Fibroblast of skin of left quadriceps (primary cell): Measurements from ENCODE around the gene XIRP1.

Experiments
- DNase-seq, 2 experiments: peaks; one replicate each; pipeline ENCODE4 v3.0.0-alpha.2; 2013; ENCODE audit warnings: low read depth in 2 of 2

Gene XIRP1

GRCh38 chr3:39144748-39145380, 47.5 kb downstream of the XIRP1 start:
- DNase-seq = no peak

DNA sequence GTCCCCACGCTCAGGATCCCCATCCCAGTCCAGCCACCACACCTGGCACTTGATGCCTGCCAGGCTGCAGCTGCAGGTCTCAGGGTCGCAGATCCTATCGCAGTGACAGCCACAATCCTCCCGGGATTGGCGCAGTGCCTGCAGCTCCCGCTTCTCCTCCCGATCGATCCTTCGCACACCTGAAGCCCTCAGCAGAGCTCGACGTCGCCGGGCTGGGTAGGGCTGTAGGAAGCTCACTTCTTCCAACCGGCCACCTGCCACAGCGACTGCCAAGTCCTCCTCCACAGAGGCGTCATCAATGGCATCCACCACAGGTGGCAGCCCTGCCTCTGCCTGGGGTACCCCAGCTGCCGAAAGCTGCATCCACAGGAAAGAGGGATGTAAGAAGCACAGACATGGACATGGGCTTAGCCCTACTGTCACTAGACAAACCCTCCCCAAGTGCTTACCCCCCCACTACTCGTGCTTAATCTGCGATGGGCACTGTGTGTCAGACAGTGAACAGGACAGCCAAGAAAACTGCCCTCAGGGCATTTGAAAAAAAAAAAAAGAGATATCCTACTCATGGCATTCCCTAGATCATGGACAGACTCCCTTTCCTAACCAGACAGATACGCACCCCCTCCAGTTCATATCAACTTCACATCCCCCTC, 48.2 kb downstream of the XIRP1 start:
- DNase-seq = no peak

DNA sequence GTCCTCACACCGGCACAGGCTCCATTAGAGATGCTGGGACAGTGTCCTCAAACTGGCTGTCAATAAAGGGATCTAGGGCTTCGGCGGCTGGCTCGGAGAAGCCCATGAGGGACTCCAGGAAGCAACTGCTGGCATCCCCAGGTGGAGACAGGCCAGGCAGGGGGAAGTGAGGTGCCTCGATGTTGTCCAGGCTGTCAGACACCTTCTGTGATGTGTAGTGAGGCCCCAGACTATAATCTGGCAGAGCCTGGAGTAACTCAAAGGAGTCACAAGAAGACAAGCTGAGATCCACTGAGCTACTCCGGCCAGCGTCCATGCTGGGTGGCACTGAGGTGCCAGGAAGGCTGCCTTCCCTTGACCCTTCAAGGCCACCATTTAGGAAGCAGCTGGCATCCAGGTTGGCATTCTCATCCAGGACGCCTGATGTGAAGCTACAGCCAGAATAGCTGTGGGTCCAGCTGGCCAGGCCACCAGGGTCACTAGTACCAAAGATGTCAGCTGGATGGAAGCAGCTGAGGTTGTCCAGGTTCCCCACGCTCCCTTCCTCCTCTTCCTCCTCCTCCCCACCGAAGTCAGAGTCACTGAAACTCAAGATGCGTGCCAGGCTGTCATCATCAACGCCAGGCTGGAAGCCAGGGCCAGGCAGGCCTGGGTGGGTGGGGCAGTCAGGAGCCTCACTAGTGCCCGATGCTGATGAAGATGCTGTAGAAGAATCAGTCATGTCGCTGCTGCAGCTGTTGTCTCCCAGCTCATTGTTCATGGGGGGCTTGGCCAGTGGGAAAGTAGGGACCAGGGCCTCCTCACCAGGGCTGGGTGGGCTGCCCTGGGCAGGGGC, 49.1 kb downstream of the XIRP1 start:
- no peak for DNase-seq

GRCh38 chr3:39142067-39142466, 50.3 kb downstream of the XIRP1 start:
- no peak for DNase-seq

- no peak for DNase-seq
Measured at GRCh38 chr3:39141171-39141995, 51.0 kb downstream of the XIRP1 start.

DNA sequence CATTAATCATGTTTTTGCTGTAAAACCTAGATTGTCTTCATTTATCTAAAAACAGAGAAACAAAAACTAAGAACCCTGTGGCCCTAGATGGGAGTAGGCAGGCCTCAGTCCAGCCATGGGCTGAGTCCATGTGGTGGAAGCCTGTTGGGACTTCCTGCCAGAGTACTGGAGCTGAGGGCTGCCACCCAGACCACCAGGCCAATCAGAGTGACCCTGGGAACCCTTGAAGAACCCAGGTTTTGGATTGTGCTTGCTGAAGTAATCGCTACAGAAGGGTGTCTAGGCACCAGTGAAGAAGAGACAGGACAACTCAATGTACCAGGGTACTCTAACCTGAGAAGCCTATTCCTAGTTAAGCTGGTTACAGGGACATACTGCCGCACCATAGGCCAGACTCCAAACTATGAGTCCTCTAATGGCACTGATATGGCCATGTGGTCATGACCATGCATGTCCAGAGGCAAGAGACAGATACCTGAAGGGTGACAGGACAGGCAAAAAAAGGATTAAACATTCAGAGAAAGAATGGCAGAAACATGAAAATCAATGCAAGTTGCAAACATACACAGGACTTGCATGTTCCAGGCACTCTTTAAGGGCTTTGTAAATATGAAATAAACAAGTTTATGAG, 51.9 kb downstream of the XIRP1 start:
- DNase-seq = no peak

- DNase-seq = no peak
Measured at GRCh38 chr3:39139442-39139841, 53.0 kb downstream of the XIRP1 start.

- DNase-seq = no peak
Measured at GRCh38 chr3:39138804-39139415, 53.5 kb downstream of the XIRP1 start.

- DNase-seq = no peak
Measured at GRCh38 chr3:39137991-39138803, 54.2 kb downstream of the XIRP1 start.

DNA sequence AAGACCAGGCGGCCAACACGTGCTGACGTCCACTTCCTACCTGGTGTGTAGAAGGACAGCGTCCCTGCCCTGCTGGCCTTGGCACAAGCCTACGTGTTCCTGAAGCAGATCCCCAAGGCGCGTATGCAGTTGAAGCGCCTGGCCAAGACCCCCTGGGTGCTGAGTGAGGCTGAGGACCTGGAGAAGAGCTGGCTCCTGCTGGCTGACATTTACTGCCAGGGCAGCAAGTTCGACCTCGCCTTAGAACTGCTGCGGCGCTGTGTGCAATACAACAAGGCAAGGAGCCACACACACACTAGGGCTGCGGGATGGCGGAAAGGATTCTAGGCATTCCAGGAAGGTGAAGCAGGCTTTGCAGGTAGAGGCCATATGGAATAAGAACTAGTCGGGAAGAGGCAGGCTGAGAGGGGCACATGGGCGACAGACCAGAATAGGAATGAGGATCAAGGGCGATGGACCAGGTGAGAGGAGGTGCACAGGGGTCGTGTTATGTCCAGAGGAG, 54.9 kb downstream of the XIRP1 start:
- no peak for DNase-seq

DNA sequence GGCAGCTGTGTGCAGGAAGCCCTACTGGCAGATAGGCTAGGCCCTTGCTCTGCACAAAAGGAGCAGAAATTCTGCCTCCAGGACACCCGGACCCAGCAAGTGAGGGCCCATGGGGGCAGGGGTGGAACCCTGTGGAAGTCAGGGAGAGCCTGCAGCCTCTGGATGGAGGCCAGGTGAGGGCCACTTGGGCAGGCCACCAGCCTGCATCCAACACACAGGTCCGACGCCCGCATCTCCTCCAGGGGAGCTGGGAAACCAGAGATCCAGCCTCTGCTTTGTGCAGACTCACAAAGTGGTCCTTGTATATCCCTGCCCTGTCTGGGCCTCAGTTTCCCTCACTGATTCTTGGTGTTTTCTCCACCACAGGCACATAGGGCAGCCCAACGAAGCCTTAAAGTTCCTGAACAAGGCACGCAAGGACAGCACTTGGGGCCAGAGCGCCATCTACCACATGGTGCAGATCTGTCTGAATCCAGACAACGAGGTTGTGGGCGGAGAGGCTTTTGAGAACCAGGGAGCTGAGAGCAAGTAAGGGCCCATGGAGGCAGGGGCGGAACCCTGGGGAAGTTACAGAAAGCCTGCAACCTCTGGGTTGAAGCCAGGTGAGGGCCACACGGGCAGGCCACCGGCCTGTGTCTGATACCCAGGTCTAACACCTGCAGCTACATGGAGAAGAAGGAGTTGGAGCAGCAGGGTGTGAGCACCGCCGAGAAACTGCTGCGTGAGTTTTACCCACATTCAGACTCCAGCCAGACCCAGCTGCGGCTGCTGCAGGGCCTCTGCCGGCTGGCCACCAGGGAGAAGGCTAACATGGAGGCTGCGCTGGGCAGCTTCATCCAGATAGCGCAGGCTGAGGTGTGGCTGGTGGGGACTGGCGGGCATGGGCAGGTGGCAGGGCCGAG, 55.6 kb downstream of the XIRP1 start:
- DNase-seq = no peak

GRCh38 chr3:39135170-39135805, 57.1 kb downstream of the XIRP1 start:
- no peak for DNase-seq

DNA sequence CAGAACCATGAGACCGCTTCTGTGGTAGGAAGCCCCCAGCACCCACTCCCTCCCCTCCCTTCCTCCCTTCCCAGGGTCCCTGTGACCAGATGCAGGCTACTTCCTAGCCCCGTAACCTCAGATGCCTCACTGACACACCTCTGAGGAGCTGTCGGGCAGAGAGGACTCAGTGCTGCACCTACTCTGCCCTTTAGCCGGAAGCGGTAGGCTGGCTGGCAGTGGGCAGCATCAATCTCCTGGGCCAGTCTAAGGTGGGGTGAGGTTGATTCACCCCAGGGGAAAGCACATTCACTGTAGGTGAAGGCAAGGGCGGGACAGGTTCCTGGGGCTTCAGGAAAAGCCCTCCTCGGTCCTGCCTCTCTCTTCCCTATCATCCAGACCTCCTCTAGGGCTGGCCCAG, 58.1 kb downstream of the XIRP1 start:
- no peak for DNase-seq

DNA sequence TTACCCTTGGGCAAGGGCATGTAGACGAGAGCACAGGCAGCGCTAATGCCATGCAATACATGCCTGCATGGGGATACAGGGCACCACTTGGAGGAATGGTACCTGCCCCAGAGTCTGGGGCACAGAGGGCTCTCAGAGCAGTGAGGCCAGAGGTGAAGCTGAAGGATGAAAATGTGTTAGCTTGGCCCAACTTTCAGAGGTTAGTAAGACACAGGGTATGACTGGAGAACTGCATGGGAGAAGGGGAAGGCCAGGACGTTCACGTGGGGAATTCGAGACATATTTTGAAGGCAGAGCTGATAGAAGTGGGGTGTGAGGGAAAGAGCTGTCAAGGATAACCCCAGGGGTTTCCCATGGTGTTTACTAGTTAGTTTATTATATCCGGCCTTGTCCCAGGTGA, 58.6 kb downstream of the XIRP1 start:
- DNase-seq = no peak
